ENCODE measurements around the gene CFH.
"Not testable (repeated sequence)": the region's sequence is repeated elsewhere in the genome, so short reads cannot be mapped to it uniquely, and the experiment has no call there.

CFH gene

DNA sequence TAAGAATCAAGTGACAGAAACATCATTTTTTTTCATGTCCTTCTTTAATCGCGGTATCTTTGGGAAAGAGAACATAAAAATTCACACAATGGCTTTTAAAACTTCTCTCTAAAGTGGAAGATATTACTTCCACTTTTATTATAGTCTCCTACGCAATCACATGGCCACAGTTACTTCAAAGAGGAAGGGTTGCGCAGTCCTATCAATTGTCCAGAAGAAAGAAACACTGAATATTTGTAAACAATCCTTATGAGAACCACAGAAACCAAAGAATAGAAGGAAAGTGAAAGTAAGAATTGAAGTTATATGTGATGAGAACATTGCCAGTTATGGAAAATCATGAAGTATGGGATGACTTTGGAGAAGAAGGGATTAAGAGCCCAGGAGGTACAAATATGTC, 32.6 kb downstream of the CFH start:
- no peaks in the 10 kb centered on the region for H3K9me3 Mint-ChIP-seq

DNA sequence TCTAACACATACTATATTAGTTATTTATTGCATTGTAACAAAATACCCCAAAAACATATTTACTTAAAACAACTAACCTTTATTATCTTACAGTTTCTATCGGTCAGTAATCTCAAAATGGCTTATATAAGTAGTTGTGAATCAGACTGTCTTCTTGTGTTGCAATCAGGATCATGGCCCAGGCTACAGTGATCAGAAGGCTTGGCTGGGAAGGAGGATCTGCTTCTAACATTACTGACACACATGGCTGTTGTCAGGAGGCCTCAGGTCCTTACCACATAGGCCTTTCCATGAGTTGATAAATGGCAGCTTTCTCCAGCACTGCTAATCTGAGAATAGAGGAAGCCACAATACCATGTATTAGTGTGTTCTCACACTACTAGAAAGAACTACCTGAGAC, 33.7 kb downstream of the CFH start:
- no peaks in the 10 kb centered on the region for H3K9me3 Mint-ChIP-seq
- no peaks in the 10 kb centered on the region for H3K36me3 Mint-ChIP-seq (ENCODE audit: low read depth)
- TF ChIP-seq, protein P1, sequence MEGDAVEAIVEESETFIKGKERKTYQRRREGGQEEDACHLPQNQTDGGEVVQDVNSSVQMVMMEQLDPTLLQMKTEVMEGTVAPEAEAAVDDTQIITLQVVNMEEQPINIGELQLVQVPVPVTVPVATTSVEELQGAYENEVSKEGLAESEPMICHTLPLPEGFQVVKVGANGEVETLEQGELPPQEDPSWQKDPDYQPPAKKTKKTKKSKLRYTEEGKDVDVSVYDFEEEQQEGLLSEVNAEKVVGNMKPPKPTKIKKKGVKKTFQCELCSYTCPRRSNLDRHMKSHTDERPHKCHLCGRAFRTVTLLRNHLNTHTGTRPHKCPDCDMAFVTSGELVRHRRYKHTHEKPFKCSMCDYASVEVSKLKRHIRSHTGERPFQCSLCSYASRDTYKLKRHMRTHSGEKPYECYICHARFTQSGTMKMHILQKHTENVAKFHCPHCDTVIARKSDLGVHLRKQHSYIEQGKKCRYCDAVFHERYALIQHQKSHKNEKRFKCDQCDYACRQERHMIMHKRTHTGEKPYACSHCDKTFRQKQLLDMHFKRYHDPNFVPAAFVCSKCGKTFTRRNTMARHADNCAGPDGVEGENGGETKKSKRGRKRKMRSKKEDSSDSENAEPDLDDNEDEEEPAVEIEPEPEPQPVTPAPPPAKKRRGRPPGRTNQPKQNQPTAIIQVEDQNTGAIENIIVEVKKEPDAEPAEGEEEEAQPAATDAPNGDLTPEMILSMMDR (IDR thresholded peaks at IDR 0.05; ENCODE audit: unreplicated experiment in 3 of 3): no peak
- no peaks in the 10 kb centered on the region for H3K27me3 Mint-ChIP-seq (ENCODE audit: low read depth)
- no peak overlapping the region for H3K27ac Mint-ChIP-seq
- no peaks in the 10 kb centered on the region for H3K4me1 Mint-ChIP-seq
- H3K4me3 Mint-ChIP-seq: no peak overlapping the region

More for the DNA sequence above, 32.6 kb downstream of the CFH start:
- H3K4me1 Mint-ChIP-seq: no peaks in the 10 kb centered on the region
- no peak overlapping the region for H3K4me3 Mint-ChIP-seq
- TF ChIP-seq, protein P1 (IDR thresholded peaks at IDR 0.05; ENCODE audit: unreplicated experiment in 3 of 3): no peak
- H3K27ac Mint-ChIP-seq: no peak overlapping the region
- H3K27me3 Mint-ChIP-seq (ENCODE audit: low read depth): no peaks in the 10 kb centered on the region
- H3K36me3 Mint-ChIP-seq (ENCODE audit: low read depth): no peaks in the 10 kb centered on the region

DNA sequence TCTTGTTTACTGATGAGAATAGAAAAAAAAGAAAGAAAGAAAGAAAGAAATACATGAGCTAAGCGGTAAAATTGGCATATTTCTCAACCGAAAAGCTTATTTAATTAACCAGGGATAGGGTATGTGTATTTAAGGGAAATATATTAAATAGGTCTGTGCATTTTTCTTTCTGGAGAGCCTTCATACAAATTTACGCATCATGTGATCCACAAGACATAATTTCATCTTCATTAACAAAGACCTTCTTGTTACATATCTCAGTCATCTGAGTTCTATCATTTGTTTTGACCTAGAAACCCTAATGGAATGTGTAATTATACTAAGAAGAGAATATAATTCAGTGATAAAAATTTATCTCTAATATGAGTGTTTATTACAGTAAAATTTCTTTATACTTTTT, 37.2 kb downstream of the CFH start:
- no peak overlapping the region for H3K27ac Mint-ChIP-seq
- TF ChIP-seq, protein P1 (IDR thresholded peaks at IDR 0.05; ENCODE audit: unreplicated experiment in 3 of 3): no peak
- H3K36me3 Mint-ChIP-seq (ENCODE audit: low read depth): no peaks in the 10 kb centered on the region
- H3K9me3 Mint-ChIP-seq: peaks cover under 1% of the 10 kb centered on the region
- no peaks in the 10 kb centered on the region for H3K4me1 Mint-ChIP-seq
- no peak overlapping the region for H3K4me3 Mint-ChIP-seq
- H3K27me3 Mint-ChIP-seq (ENCODE audit: low read depth): no peaks in the 10 kb centered on the region

DNA sequence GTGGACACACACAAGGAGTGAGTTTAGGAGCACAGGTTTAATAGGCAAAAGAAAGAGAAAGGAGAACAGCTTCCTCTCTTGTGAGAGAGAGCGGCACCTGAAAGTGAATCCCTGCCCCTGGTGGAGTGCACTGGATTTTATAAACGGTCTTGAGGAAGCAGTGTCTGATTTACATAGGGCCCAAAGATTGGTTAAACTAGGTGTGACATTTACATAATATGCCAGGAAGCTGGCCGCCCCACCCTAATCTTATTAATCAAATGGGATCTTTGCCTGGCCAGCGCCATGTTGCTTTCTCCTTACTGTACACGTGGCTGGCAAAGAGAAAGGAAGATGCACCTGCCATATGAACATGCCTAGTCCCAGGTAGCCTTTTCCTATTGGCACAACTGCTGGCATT, 38.7 kb downstream of the CFH start:
- TF ChIP-seq, protein P1 (IDR thresholded peaks at IDR 0.05; ENCODE audit: unreplicated experiment in 3 of 3): no peak
- H3K27ac Mint-ChIP-seq: no peak overlapping the region
- H3K27me3 Mint-ChIP-seq (ENCODE audit: low read depth): no peaks in the 10 kb centered on the region

DNA sequence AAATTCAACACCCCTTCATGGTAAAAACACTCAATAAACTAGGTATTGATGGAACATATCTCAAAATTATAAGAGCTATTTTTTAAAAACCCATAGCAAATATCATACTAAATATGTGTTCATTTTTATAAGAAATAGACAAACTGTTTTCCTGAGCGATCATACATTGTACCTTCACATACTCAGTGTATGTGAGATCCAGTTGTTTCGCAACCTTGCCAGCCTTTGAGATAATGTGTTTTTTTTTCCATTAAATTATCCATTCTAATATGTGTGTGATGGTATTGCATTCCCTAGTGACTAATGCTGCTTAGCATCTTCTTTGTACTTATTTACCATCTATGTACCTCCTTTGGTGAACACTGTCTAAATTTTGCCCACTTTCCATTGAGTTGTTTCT, 47.1 kb downstream of the CFH start:
- TF ChIP-seq, protein P1 (IDR thresholded peaks at IDR 0.05; ENCODE audit: unreplicated experiment in 3 of 3): no peak
- peaks cover 4% of the 10 kb centered on the region for H3K36me3 Mint-ChIP-seq (ENCODE audit: low read depth)
- no peak overlapping the region for H3K27ac Mint-ChIP-seq
- H3K4me1 Mint-ChIP-seq: no peaks in the 10 kb centered on the region
- no peaks in the 10 kb centered on the region for H3K27me3 Mint-ChIP-seq (ENCODE audit: low read depth)
- H3K9me3 Mint-ChIP-seq: peaks cover 9% of the 10 kb centered on the region
- no peak overlapping the region for H3K4me3 Mint-ChIP-seq

More for the DNA sequence above, 38.7 kb downstream of the CFH start:
- Mint-ChIP-seq H3K9me3 (peaks cover 3% of the 10 kb centered on the region), H3K4me3 (no peak overlapping the region), H3K36me3 (ENCODE audit: low read depth) (no peaks in the 10 kb centered on the region), H3K4me1 (no peaks in the 10 kb centered on the region)

DNA sequence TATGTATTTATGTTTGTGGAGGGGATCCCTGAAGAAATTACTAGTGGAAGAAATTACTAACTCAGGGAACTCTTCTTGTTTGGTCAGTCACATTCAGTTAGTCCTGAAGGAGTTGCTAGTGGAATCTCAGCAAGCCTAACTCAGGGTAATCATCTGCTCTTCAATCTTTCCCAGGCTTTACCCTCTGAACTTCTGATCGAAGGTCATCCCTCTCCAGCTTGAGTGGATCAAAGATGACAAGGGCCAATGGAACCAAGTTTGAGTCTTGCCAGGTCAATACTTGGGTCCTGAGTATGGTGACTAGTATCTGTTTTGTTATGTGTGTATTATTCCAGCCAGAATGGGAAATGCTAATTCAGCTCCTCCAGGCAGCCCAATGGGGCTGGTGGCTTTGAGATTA, 49.3 kb downstream of the CFH start:
- H3K27me3 Mint-ChIP-seq (ENCODE audit: low read depth): no peaks in the 10 kb centered on the region
- H3K4me3 Mint-ChIP-seq: no peak overlapping the region
- no peak overlapping the region for H3K27ac Mint-ChIP-seq
- peaks cover under 1% of the 10 kb centered on the region for H3K9me3 Mint-ChIP-seq
- TF ChIP-seq, protein P1 (IDR thresholded peaks at IDR 0.05; ENCODE audit: unreplicated experiment in 3 of 3): no peak
- peaks cover under 1% of the 10 kb centered on the region for H3K36me3 Mint-ChIP-seq (ENCODE audit: low read depth)
- no peaks in the 10 kb centered on the region for H3K4me1 Mint-ChIP-seq

DNA sequence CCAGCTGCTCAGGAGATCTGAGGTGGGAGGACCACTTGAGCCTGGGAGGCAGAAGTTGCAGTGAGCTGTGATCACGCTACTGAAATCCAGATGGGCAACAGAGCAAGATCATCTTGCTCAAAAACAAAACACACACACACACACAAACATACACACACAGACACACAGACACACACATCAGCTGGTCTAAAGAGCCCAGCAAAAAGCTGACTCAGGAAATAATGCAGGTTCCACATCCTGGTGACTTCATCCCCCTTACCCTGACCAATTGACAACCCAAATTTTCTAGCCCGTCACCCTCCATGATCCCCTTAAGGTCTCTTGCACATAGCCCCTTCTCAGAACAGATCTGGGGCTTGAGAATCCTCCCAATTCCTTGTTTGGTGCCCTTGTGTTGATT, 58.0 kb downstream of the CFH start:
- H3K4me3 Mint-ChIP-seq; H3K36me3 Mint-ChIP-seq (ENCODE audit: low read depth); H3K27ac Mint-ChIP-seq; H3K9me3 Mint-ChIP-seq; H3K27me3 Mint-ChIP-seq (ENCODE audit: low read depth); H3K4me1 Mint-ChIP-seq: not testable (repeated sequence)
